Calu3 (cell line): ENCODE data around the gene AKAP7. TPM values are rescaled to one million over a fixed set of nuclear protein-coding genes. Genes with fewer than 3 reads are reported as not detected.

Source experiments
- BruUV-seq: library from RNA; stranded (reverse); fragments of 400-500 nt; replicated peaks from 2 replicates; lab custom pipeline; 2021; lab: Mats Ljungman, UMichigan
- CTCF ChIA-PET: fragments of 300-600 bp; sonication (Branson Sonifier 250); formaldehyde crosslinking; loops from one replicate; lab custom pipeline; 2022; ENCODE audit warnings: antibody characterized with exemption; lab: Charles Lee
- DNase-seq: peaks from one replicate; pipeline ENCODE4 v3.0.0; 2022
- H3K27ac Mint-ChIP-seq: one replicate; pipeline ENCODE4 v1.8.0; 2022; ENCODE audit warnings: mixed read lengths; ENCODE audit not compliant: unreplicated experiment
- H3K27me3 Mint-ChIP-seq: one replicate; pipeline ENCODE4 v1.8.0; 2022; ENCODE audit warnings: mixed read lengths; ENCODE audit not compliant: unreplicated experiment
- H3K36me3 Mint-ChIP-seq: one replicate; pipeline ENCODE4 v1.8.0; 2022; ENCODE audit warnings: mild to moderate bottlenecking, moderate library complexity, mixed read lengths; ENCODE audit not compliant: insufficient read depth, unreplicated experiment
- H3K4me1 Mint-ChIP-seq: one replicate; pipeline ENCODE4 v1.8.0; 2022; ENCODE audit warnings: mild to moderate bottlenecking, low read depth, mixed read lengths; ENCODE audit not compliant: unreplicated experiment
- H3K4me3 Mint-ChIP-seq: one replicate; pipeline ENCODE4 v1.8.0; 2022; ENCODE audit warnings: mild to moderate bottlenecking, low read depth, moderate library complexity, mixed read lengths; ENCODE audit not compliant: unreplicated experiment
- H3K9me3 Mint-ChIP-seq: one replicate; pipeline ENCODE4 v1.8.0; 2022; ENCODE audit warnings: low read depth, mixed read lengths; ENCODE audit not compliant: unreplicated experiment
- intact Hi-C: fragments of 100-400 bp; cut with micrococcal nuclease; formaldehyde crosslinking; loops from one replicate; pipeline ENCODE4 v1.10.0; 2022; ENCODE audit not compliant: unreplicated experiment
- total RNA-seq: library from RNA; stranded (reverse); gene quantifications from 2 replicates; pipeline ENCODE4 v1.2.3, GENCODE V29; 2022
- TF ChIP-seq, protein P1 (sequence below): fragments of 200-600 bp; IDR thresholded peaks from one replicate; pipeline ENCODE4 v1.8.0; 2022; ENCODE audit warnings: antibody characterized with exemption; ENCODE audit not compliant: unreplicated experiment

Gene AKAP7
- total RNA-seq, 1 experiment from 2014 or later = 7.7 TPM

DNA sequence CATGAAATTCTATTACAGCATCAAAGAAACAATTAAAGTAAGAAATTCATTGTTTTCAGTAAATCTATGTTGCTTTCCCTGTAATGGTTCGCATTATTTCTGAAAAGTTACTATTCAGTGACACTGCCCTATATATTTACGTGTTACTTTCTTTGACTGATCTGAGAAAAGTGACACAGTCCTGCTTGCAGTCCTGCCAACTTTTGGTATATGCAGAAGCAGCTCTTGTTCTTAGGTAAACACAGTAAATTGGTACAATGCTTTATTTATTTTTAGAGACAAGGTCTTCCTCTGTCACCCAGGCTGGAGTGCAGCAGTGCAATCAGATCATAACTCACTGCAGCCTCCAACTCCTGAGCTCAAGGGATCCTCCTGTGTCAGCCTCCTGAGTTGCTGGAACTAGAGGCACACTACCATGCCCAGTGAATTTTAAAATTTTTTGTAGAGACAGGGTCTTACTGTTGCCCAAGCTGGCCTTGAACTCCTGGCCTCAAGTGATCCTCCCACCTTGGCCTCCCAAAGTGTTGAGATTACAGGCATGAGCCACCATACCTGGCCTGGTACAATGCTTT is 151.3 kb downstream of the AKAP7 start:
- intact Hi-C loops = no loop called here
- Mint-ChIP-seq H3K4me1 (no peaks in the 10 kb centered on the region), H3K9me3 (no peaks in the 10 kb centered on the region), H3K36me3 (no peaks in the 10 kb centered on the region), H3K27ac (no peak overlapping the region), H3K4me3 (no peak overlapping the region), H3K27me3 (no peaks in the 10 kb centered on the region)
- CTCF ChIA-PET = no interaction called here
- DNase-seq = no peak
- no TSS peak for BruUV-seq
- TF ChIP-seq, protein P1, sequence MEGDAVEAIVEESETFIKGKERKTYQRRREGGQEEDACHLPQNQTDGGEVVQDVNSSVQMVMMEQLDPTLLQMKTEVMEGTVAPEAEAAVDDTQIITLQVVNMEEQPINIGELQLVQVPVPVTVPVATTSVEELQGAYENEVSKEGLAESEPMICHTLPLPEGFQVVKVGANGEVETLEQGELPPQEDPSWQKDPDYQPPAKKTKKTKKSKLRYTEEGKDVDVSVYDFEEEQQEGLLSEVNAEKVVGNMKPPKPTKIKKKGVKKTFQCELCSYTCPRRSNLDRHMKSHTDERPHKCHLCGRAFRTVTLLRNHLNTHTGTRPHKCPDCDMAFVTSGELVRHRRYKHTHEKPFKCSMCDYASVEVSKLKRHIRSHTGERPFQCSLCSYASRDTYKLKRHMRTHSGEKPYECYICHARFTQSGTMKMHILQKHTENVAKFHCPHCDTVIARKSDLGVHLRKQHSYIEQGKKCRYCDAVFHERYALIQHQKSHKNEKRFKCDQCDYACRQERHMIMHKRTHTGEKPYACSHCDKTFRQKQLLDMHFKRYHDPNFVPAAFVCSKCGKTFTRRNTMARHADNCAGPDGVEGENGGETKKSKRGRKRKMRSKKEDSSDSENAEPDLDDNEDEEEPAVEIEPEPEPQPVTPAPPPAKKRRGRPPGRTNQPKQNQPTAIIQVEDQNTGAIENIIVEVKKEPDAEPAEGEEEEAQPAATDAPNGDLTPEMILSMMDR = no peak

DNA sequence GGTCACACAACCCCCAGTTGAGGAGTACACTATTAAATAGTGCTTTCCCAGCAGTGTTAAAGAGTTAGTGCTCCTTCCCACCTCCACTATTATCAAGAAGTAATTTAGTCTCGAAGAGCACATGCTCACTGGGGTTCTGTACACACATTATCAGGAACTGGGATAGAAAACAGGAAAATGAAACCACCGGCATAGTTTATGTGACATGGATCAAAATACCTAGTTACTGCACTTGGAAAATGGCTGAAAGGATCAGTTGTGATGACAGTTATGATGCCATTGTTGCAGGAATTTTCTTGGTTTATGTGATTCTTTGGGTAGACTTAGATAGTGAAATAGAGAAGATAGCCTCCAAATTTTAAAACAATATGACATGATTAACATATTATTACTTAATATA is 152.9 kb downstream of the AKAP7 start:
- H3K9me3 Mint-ChIP-seq = no peaks in the 10 kb centered on the region
- no peak overlapping the region for H3K27ac Mint-ChIP-seq
- H3K36me3 Mint-ChIP-seq = no peaks in the 10 kb centered on the region
- DNase-seq = no peak
- BruUV-seq = no TSS peak
- H3K27me3 Mint-ChIP-seq = no peaks in the 10 kb centered on the region
- TF ChIP-seq, protein P1 = no peak
- no peak overlapping the region for H3K4me3 Mint-ChIP-seq
- CTCF ChIA-PET = no interaction called here
- no peaks in the 10 kb centered on the region for H3K4me1 Mint-ChIP-seq
- intact Hi-C loops = no loop called here

DNA sequence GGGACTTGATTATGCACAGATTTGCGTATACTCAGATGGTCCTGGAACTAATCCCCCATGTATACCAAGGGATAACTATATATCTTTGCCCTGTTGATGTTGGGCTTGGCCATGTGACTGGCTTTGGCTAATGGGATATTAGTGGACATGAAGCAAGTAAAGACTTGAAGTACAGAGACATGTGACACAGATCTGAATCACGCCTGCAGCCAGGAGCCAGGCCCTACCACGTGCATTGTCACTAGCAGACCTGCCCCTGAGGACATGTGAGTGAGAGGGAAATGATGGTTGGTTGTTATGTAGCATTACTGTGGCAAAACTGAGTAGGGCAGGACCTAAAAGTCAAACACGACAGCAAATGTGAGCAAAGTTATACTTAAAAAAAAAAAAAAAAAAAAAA is 155.7 kb downstream of the AKAP7 start:
- CTCF ChIA-PET = no interaction called here
- intact Hi-C loops = no loop called here
- TF ChIP-seq, protein P1 = no peak
- no TSS peak for BruUV-seq
- no peak overlapping the region for H3K27ac Mint-ChIP-seq
- no peak overlapping the region for H3K4me3 Mint-ChIP-seq
- H3K4me1 Mint-ChIP-seq = no peaks in the 10 kb centered on the region
- H3K36me3 Mint-ChIP-seq = no peaks in the 10 kb centered on the region
- H3K27me3 Mint-ChIP-seq = peaks cover 10% of the 10 kb centered on the region
- no peaks in the 10 kb centered on the region for H3K9me3 Mint-ChIP-seq
- DNase-seq = no peak

DNA sequence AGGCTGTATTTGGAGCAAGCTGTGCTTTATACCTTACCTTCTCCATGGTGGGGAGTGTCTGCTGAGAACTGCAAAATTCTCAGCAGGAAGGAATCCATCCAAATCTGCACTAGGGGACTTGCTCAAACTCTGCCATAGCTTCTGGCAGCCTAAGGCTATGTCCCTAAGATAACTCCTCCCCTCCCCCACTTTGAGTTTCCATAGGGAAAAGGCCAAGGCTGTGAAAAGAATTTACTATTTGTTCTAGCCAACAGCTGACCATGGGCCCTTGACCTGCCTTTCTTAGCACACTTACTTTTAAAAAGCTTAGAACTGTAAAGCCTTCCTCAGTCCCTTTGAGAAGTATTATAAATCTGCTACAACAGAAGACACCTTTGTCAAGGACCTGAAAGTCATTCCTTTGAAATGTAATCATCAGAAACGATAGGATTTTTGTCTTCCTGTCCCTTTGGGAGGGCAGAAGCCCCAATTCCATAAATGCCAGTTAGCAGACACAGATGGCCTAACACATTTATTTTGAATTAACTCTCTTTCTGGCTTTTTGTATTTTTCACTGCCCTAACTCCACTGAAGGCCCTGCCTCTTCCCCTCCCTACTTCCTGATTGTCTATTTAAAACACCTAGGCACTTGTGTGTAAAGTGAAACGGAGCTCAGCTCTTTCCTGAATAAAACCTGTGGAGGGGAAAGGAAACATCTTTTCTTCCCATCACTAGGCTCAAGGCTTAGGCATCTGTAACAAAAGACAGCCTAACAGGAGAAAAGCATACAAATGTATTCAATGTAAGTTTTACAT is 157.1 kb downstream of the AKAP7 start:
- Mint-ChIP-seq H3K4me3 (no peak overlapping the region), H3K27me3 (peaks cover 23% of the 10 kb centered on the region), H3K9me3 (no peaks in the 10 kb centered on the region), H3K4me1 (no peaks in the 10 kb centered on the region), H3K36me3 (no peaks in the 10 kb centered on the region), H3K27ac (no peak overlapping the region)
- no TSS peak for BruUV-seq
- intact Hi-C loops = no loop called here
- CTCF ChIA-PET = no interaction called here
- no peak for DNase-seq
- TF ChIP-seq, protein P1 = no peak
